ENCODE data around the gene TBL2.
"Not testable (repeated sequence)": the region's sequence is repeated elsewhere in the genome, so short reads cannot be mapped to it uniquely, and the experiment has no call there.

The TBL2 gene

DNA sequence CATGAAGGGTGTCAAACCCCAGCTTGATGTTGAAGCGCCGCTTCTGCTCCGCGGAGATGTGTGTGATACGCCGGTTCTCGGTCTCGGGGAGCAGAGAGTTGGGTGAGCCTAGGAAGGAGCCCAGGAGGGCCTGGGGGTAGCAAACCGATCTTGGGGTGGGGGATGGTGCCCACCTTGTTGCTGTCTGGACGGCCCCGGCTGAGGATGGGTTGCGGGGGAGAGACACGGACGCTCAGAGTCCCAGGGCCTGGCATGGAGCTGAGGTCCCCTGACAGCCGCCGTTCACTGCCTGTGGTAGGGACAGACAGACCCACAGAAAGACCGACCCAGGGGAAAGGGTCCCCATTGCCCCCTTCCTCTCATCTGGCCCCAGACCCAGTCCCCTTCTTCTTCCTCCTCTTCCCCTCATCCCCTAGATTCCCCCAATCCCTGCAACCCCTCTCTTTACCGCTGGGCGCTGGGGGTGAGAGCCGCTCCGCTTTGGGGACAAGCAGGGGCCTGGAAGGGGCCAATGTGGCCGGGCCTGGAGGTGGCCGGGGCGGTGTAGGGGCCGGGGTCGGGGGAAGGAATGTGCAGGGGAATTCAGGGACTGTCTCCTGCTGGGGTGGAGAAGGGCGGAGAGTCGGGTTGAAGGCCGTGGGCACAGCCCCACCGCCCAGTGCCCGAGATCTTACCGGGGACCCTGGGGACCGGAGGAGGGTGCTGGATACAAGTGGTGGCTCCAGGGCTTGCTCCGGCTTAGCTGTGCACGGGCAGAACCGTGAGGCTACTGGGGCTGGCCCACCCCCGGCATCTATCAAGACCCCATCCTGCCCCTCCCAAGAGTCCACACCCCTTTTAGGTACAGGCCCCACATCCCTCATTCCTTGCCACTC is 18.0 kb upstream of the TBL2 start:
- H3K4me3 ChIP-seq (ENCODE audit: low read length): no peak overlapping the region
- TF ChIP-seq ZNF274 (IDR thresholded peaks at IDR 0.05; ENCODE audit: low read depth, low read length): no peak

DNA sequence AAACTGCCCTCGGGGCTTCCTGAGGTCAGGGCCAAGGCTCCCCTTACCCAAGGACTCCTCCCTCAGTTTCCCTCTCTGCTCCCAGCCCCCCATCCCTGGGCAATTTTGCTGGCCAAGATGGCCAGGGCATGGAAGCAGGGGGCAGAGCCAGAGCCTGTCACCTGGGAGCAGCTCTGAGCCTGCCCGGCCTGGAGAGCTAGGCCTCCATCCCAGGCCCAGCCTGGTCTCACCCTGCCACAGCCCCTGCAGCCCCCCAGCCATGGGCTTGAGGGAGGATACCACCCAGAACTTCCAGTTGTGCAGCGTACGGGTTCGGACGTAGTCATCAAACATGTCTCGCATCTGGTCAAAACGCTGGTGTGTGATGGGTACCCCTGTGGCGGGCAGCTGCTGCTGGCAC is 17.0 kb upstream of the TBL2 start:
- TF ChIP-seq ZNF274 (IDR thresholded peaks at IDR 0.05; ENCODE audit: low read depth, low read length): no peak
- no peak overlapping the region for H3K4me3 ChIP-seq (ENCODE audit: low read length)

DNA sequence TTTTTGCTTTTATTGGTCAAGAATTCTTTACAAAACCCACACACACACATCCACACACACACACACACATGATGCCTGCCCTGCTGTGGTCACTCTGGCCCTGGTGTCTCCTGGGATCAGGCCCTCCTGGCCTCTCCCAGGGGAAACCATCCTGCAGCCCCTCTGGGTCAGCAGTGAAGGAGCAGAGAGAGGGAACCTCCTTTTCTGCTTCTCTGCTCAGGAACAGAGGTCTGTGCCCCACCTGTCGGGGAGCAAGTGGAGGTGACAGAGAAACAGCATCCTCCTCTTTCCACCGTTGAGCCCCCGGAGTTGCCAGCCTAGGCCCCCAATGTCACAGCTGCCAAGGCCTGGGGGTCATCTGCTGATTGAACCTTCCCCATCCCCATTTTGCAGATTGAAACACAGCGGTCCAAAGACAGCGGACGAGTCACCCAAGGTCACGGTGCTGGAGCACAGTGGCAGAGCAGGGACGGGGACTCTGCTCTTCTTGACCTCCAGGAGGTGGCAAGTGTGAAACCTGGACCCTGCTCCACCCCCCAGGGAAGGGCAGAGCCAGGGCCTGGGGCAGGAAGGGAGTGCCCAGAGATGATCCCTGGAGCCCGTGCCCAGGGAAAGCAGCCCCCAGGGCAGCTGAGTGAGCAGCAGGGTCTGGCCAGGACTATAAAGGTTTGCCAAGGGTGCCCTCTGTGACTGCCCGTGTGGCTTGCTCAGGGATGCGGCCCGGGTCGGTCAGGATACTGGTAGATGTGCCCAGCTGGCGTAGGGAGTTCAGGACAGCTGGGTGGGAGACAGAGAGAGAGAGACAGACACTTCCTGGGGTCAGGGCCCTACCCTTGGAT is 15.0 kb upstream of the TBL2 start:
- H3K4me3 ChIP-seq (ENCODE audit: low read length): no peak overlapping the region
- TF ChIP-seq ZNF274 (IDR thresholded peaks at IDR 0.05; ENCODE audit: low read depth, low read length): no peak

DNA sequence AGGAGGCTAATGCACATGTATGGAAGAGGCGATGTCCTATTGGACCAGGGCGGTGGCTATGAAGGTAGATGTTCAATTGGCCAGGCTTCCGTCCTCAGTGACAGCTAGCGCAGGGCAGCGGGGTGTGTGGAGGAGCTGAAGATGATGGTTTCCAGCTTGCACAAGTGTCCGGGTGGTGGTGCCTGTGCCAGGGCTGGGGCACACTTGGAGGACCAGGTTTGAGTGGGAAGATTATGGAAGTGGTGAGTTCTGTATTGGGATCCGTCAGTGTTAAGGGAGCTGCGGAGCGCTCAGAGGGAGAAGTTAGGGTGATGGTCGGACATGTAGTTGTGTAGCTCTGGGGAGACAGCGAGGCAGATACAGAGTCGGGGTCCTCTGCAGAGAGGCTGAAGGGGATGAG is 8.5 kb upstream of the TBL2 start:
- no peak overlapping the region for H3K4me3 ChIP-seq (ENCODE audit: low read length)
- no peak for TF ChIP-seq ZNF274 (IDR thresholded peaks at IDR 0.05; ENCODE audit: low read depth, low read length)

GRCh38 chr7:73585196-73585595 is 6.8 kb upstream of the TBL2 start:
- TF ChIP-seq ZNF274 (IDR thresholded peaks at IDR 0.05; ENCODE audit: low read depth, low read length): no peak

DNA sequence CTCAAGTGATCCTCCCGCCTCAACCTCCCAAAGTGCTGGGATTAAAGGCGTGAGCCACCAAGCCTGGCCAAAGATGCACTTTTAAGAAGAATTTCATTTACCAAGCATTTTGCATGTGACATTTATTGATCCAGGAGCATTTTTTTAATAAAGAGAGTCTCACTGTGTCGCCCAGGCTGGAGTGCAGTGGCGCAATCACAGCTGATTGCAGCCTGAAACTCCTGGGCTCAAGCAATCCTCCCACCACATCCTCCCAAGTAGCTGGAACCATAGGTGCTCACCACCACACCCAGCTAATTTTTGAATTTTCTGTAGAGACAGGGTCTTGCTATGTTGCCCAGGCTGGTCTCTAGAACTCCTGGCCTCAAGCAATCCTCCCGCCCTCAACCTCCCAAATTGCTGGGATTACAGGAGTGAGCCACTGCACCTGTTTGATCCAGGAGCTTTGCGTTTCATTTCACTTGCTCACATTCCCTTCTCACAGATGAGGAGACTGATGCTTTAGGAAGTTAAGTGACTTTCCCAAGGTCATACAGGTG is 4.4 kb upstream of the TBL2 start:
- no peak for TF ChIP-seq ZNF274 (IDR thresholded peaks at IDR 0.05; ENCODE audit: low read depth, low read length)
- H3K4me3 ChIP-seq (ENCODE audit: low read length): no peak overlapping the region

More at GRCh38 chr7:73585196-73585595, 6.8 kb upstream of the TBL2 start:
- no peak overlapping the region for H3K4me3 ChIP-seq (ENCODE audit: low read length)

- not testable (repeated sequence) for H3K4me3 ChIP-seq (ENCODE audit: low read length)
These were observed 2.6 kb upstream of the TBL2 start for GRCh38 chr7:73581006-73581405.

- no peak for TF ChIP-seq ZNF274 (IDR thresholded peaks at IDR 0.05; ENCODE audit: low read depth, low read length)
- peak overlapping the region; percentile 76 for H3K4me3 ChIP-seq (ENCODE audit: low read length)
These were observed 595 bp downstream of the TBL2 start for GRCh38 chr7:73577627-73578341.

DNA sequence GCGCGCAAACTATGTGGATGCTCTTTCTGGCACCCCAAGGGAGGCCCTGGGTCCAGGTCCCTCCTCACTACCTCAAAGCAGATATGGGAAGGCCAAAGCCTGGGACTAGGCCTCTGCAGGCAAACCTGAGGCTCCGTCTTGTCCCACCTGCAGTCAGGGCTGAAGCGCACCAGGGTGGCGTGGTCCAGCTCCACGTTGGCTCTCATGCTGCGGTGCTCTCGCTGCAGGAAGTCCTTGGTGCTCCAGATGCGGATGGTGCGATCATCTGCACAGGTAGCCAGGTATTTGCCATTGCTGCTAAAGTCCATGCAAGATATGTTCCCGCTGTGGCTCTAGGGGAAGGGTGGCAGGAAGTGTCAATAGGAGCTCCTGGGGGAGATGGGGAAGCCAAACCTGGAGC is 4.6 kb downstream of the TBL2 start:
- H3K4me3 ChIP-seq (ENCODE audit: low read length): no peak overlapping the region
- no peak for TF ChIP-seq ZNF274 (IDR thresholded peaks at IDR 0.05; ENCODE audit: low read depth, low read length)

DNA sequence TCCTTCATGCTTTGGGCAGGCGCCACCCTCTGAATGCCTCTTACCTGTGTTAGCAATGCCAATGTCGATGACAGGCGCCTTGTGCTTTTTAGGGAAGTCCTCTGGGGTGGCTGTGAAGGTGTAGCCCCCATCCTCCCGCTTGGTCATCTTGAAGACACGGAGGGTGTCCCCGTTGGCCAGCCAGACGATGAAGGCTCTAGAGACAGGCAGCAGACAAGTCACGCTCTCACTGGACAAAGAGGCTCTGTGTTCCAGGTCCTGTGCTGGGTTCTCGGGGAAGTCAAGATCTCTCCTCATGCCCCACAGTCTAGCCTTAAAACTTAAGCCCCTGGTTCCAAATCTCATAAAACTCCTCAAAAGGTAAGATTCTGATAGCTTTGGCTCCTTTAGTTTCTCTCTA is 5.1 kb downstream of the TBL2 start:
- TF ChIP-seq ZNF274 (IDR thresholded peaks at IDR 0.05; ENCODE audit: low read depth, low read length): no peak
- no peak overlapping the region for H3K4me3 ChIP-seq (ENCODE audit: low read length)

GRCh38 chr7:73572767-73573186 is 5.6 kb downstream of the TBL2 start:
- H3K4me3 ChIP-seq (ENCODE audit: low read length): no peak overlapping the region
- TF ChIP-seq ZNF274 (IDR thresholded peaks at IDR 0.05; ENCODE audit: low read depth, low read length): no peak

DNA sequence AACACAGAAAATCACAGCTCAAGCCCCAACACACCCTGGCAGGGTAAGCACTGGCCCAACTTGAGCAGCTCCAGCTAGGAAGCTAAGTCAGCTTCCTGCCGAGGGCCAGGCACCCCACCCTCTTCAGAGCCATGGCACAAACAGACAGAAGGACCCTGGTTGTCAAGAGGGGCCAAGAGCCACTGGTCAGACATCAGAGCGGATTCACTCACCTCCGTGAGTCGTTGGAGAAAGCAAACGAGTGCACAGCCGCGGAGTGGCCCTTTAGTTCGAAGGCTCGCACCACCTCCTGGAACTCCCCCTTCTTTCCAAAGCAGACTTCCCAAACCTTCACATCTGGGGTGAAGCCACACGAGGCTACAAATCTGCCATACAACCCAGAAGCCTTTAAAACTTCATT is 7.4 kb downstream of the TBL2 start:
- no peak overlapping the region for H3K4me3 ChIP-seq (ENCODE audit: low read length)
- no peak for TF ChIP-seq ZNF274 (IDR thresholded peaks at IDR 0.05; ENCODE audit: low read depth, low read length)

- no peak overlapping the region for H3K4me3 ChIP-seq (ENCODE audit: low read length)
- no peak for TF ChIP-seq ZNF274 (IDR thresholded peaks at IDR 0.05; ENCODE audit: low read depth, low read length)
These were observed 7.9 kb downstream of the TBL2 start for GRCh38 chr7:73570521-73570920.

- TF ChIP-seq ZNF274 (IDR thresholded peaks at IDR 0.05; ENCODE audit: low read depth, low read length): no peak
- no peak overlapping the region for H3K4me3 ChIP-seq (ENCODE audit: low read length)
These were observed 9.3 kb downstream of the TBL2 start for GRCh38 chr7:73569042-73569608.
